HEK293 (cell line): ENCODE measurements around the gene PNPLA6.

Experiments
- CTCF ChIP-seq: fragments of 450-650 bp; formaldehyde crosslinking; IDR thresholded peaks from 2 replicates; pipeline ENCODE4 v1.5.1; 2016; ENCODE audit warnings: missing biosample characterization, missing genetic modification characterization
- KLF16 ChIP-seq: fragments of 450-650 bp; formaldehyde crosslinking; IDR thresholded peaks from 2 replicates; pipeline ENCODE4 v1.5.1; 2017; ENCODE audit warnings: missing biosample characterization, missing genetic modification characterization
- YY2 ChIP-seq: fragments of 450-650 bp; formaldehyde crosslinking; IDR thresholded peaks from 2 replicates; pipeline ENCODE4 v1.5.1; 2016; ENCODE audit warnings: missing biosample characterization, missing genetic modification characterization
- ZBTB20 ChIP-seq: fragments of 450-650 bp; formaldehyde crosslinking; IDR thresholded peaks from 2 replicates; pipeline ENCODE4 v1.5.1; 2016; ENCODE audit warnings: missing biosample characterization, missing genetic modification characterization
- ZBTB7A ChIP-seq: fragments of 450-650 bp; formaldehyde crosslinking; IDR thresholded peaks from 2 replicates; pipeline ENCODE4 v1.5.1; 2016; ENCODE audit warnings: low read depth, missing biosample characterization, missing genetic modification characterization
- ZNF157 ChIP-seq: fragments of 450-650 bp; formaldehyde crosslinking; IDR thresholded peaks from 2 replicates; pipeline ENCODE4 v1.5.1; 2016; ENCODE audit warnings: missing biosample characterization, missing genetic modification characterization
- ZNF184 ChIP-seq: fragments of 450-650 bp; IDR thresholded peaks from 2 replicates; pipeline ENCODE4 v1.5.1; 2018; ENCODE audit warnings: missing biosample characterization, mild to moderate bottlenecking, missing genetic modification characterization
- ZNF274 ChIP-seq, 2 experiments: fragments of 200-500 bp in 1 of 2; fragments of 450-650 bp in 1 of 2; sonication (Bioruptor generic) in 1 of 2; formaldehyde crosslinking in 1 of 2; IDR thresholded peaks; 2 replicates each; pipeline versions ENCODE4 v1.5.1 to v1.6.1; 2014 to 2016; ENCODE audit warnings: borderline replicate concordance in 1 of 2, inconsistent platforms in 1 of 2, low read length in 1 of 2, missing biosample characterization in 1 of 2, missing genetic modification characterization in 1 of 2
- ZNF350 ChIP-seq: fragments of 450-650 bp; formaldehyde crosslinking; IDR thresholded peaks from 2 replicates; pipeline ENCODE4 v1.5.0; 2017; ENCODE audit warnings: missing biosample characterization, mild to moderate bottlenecking, missing genetic modification characterization
- ZNF560 ChIP-seq: fragments of 450-650 bp; formaldehyde crosslinking; IDR thresholded peaks from 2 replicates; pipeline ENCODE4 v1.5.1; 2017; ENCODE audit warnings: missing biosample characterization, missing genetic modification characterization, borderline replicate concordance
- ZNF600 ChIP-seq: fragments of 450-650 bp; formaldehyde crosslinking; IDR thresholded peaks from 2 replicates; pipeline ENCODE4 v1.5.1; 2016; ENCODE audit warnings: missing biosample characterization, missing genetic modification characterization
- ZNF658 ChIP-seq: fragments of 450-650 bp; formaldehyde crosslinking; IDR thresholded peaks from 2 replicates; pipeline ENCODE4; 2016; ENCODE audit warnings: missing biosample characterization, missing genetic modification characterization
- ZNF670 ChIP-seq: fragments of 450-650 bp; formaldehyde crosslinking; IDR thresholded peaks from 2 replicates; pipeline ENCODE4 v1.5.1; 2016; ENCODE audit warnings: missing biosample characterization, missing genetic modification characterization, low read depth
- ZNF792 ChIP-seq: fragments of 450-650 bp; formaldehyde crosslinking; IDR thresholded peaks from 2 replicates; pipeline ENCODE4 v1.5.1; 2016; ENCODE audit warnings: missing biosample characterization, missing genetic modification characterization

GRCh38 chr19:7534531-7535046, 928 bp upstream of the PNPLA6 start:
- peak; percentile 54; the same call in 1 of the 2 replicates for TF ChIP-seq YY2 (tag by site-specific recombination)
- 0 out of 2 replicates have a peak, but pooled peaks have one; percentile 10 for TF ChIP-seq CTCF (tag by site-specific recombination)
- TF ChIP-seq ZNF184 (tag by site-specific recombination), result no peak
- TF ChIP-seq ZNF670 (tag by site-specific recombination), result no peak
- TF ChIP-seq ZNF792 (tag by site-specific recombination), result no peak
- TF ChIP-seq ZBTB20, result no peak
- TF ChIP-seq KLF16 (tag by site-specific recombination), result no peak; the same call in 1 of the 2 replicates
- no peak for TF ChIP-seq ZNF157 (tag by site-specific recombination)
- no peak for TF ChIP-seq ZNF560 (tag by site-specific recombination)
- TF ChIP-seq ZBTB7A (tag by site-specific recombination), result no peak
- TF ChIP-seq ZNF350 (tag by site-specific recombination), result no peak
- TF ChIP-seq ZNF274 (IDR thresholded peaks at IDR 0.05; ENCODE audit: low read length), result no peak
- TF ChIP-seq ZNF274 (tag by site-specific recombination; IDR thresholded peaks at IDR 0.05; ENCODE audit: borderline replicate concordance), result no peak
- TF ChIP-seq ZNF600 (tag by site-specific recombination), result no peak
- TF ChIP-seq ZNF658, result no peak
